Endothelial cell of coronary artery (primary cell): Measurements from ENCODE around the gene KBTBD12. TPM values are rescaled to one million over a fixed set of nuclear protein-coding genes. Genes with fewer than 3 reads are reported as not detected.

Experiments used
- total RNA-seq: library from RNA; depleted of rRNA; stranded (reverse); fragments of >200 nt; gene quantifications from 2 replicates; pipeline ENCODE4 v1.2.3, GENCODE V29; 2014

Gene KBTBD12
- not detected in 2 replicates for total RNA-seq

GRCh38 chr3:127915115-127915936 lies at the start of gene KBTBD12:
Gene KBTBD12, plus strand, starts transcription at chr3:127915232. Its CDS starts 7,830 bp downstream, at chr3:127923062.

Other genes with a start within 250 kb of the KBTBD12 start
- 5.4 and 10.4 TPM in 2 replicates for gene ABTB1, start 242.3 kb upstream of the KBTBD12 start, total RNA-seq
- 40.6 and 51.6 TPM in 2 replicates for gene MGLL, start 92.7 kb upstream of the KBTBD12 start, total RNA-seq
- gene SEC61A1, start 137.2 kb downstream of the KBTBD12 start, total RNA-seq, result 200 and 220 TPM in 2 replicates
- 75.3 and 94.6 TPM in 2 replicates for gene RUVBL1, start 208.6 kb downstream of the KBTBD12 start, total RNA-seq
- 3.0 and 4.1 TPM in 2 replicates for gene EEFSEC, start 238.2 kb downstream of the KBTBD12 start, total RNA-seq